ACHN (cell line): Measurements from ENCODE around the gene WDR19.
"Not testable (repeated sequence)": the region's sequence is repeated elsewhere in the genome, so short reads cannot be mapped to it uniquely, and the experiment has no call there.

Experiments used
- DNase-seq: peaks from one replicate; pipeline ENCODE4 v3.0.0-alpha.2; 2015
- in situ Hi-C: cut with HindIII; loops from 2 replicates; pipeline ENCODE4 v1.10.0; 2017; ENCODE audit warnings: low sequenced_read_pairs, low pct_ligation_motif_present, low pct_unique_long_range_greater_than_20kb

WDR19 gene

GRCh38 chr4:39285111-39285795, 102.9 kb downstream of the WDR19 start:
- no peak for DNase-seq
- in situ Hi-C loops: no loop called here

- no peak for DNase-seq
- in situ Hi-C loops: no loop called here
Observed at GRCh38 chr4:39285853-39286252, 103.5 kb downstream of the WDR19 start.

GRCh38 chr4:39286263-39286662, 103.9 kb downstream of the WDR19 start:
- in situ Hi-C loops: no loop called here
- no peak for DNase-seq

- in situ Hi-C loops: no loop called here
- DNase-seq: no peak
Observed at GRCh38 chr4:39287223-39287622, 104.9 kb downstream of the WDR19 start.

- in situ Hi-C loops: no loop called here
- no peak for DNase-seq
Observed at GRCh38 chr4:39291686-39292085, 109.4 kb downstream of the WDR19 start.

GRCh38 chr4:39292433-39292832, 110.1 kb downstream of the WDR19 start:
- DNase-seq, in situ Hi-C loops: not testable (repeated sequence)

GRCh38 chr4:39295784-39296183, 113.5 kb downstream of the WDR19 start:
- in situ Hi-C loops: no loop called here
- no peak for DNase-seq

- DNase-seq: no peak
- in situ Hi-C loops: no loop called here
Observed at GRCh38 chr4:39302901-39303300, 120.6 kb downstream of the WDR19 start.

- in situ Hi-C loops: no loop called here
- DNase-seq: no peak
Observed at GRCh38 chr4:39303871-39304270, 121.5 kb downstream of the WDR19 start.

- DNase-seq: no peak
- in situ Hi-C loops: no loop called here
Observed at GRCh38 chr4:39304651-39305050, 122.3 kb downstream of the WDR19 start.

GRCh38 chr4:39305912-39306677, 123.8 kb downstream of the WDR19 start:
- in situ Hi-C loops: no loop called here
- DNase-seq: no peak

- in situ Hi-C loops: no loop called here
- no peak for DNase-seq
Observed at GRCh38 chr4:39308611-39309010, 126.3 kb downstream of the WDR19 start.

GRCh38 chr4:39312816-39313215, 130.5 kb downstream of the WDR19 start:
- in situ Hi-C loops: no loop called here
- DNase-seq: no peak

- in situ Hi-C loops: no loop called here
- DNase-seq: peak; percentile 63
Observed at GRCh38 chr4:39319676-39320075, 137.3 kb downstream of the WDR19 start.

- DNase-seq: no peak
- in situ Hi-C loops: no loop called here
Observed at GRCh38 chr4:39320381-39321115, 138.2 kb downstream of the WDR19 start.

GRCh38 chr4:39323821-39324220, 141.5 kb downstream of the WDR19 start:
- DNase-seq: no peak
- in situ Hi-C loops: no loop called here

- in situ Hi-C loops: no loop called here
- no peak for DNase-seq
Observed at GRCh38 chr4:39324446-39324845, 142.1 kb downstream of the WDR19 start.

- peak; percentile 40 for DNase-seq
- in situ Hi-C loops: no loop called here
Observed at GRCh38 chr4:39324897-39325613, 142.7 kb downstream of the WDR19 start.

- in situ Hi-C loops: no loop called here
- no peak for DNase-seq
Observed at GRCh38 chr4:39326468-39326977, 144.2 kb downstream of the WDR19 start.
